Choroid plexus epithelial cell (primary cell): ENCODE data around the gene ORAI3.

Experiments
- DNase-seq: peaks from one replicate; pipeline ENCODE4 v3.0.0-alpha.2; 2010; ENCODE audit warnings: low read depth
- H3K4me3 ChIP-seq: 2 replicates; pipeline ENCODE4 v1.5.1; 2011; ENCODE audit warnings: low read depth, mild to moderate bottlenecking, control low read depth, low read length, moderate library complexity
- CTCF ChIP-seq: conservative IDR thresholded peaks from 2 replicates; pipeline ENCODE4 v1.5.1; 2011; ENCODE audit warnings: low read depth, mild to moderate bottlenecking, control low read depth, inconsistent platforms, low read length, moderate library complexity

ORAI3 gene

GRCh38 chr16:30992931-30993816 is 44.3 kb downstream of the ORAI3 start:
- no peak for TF ChIP-seq CTCF
- no peak overlapping the region for H3K4me3 ChIP-seq
- no peak for DNase-seq

- TF ChIP-seq CTCF, result no peak
- DNase-seq, result no peak
- H3K4me3 ChIP-seq, result no peak overlapping the region
These were observed 47.1 kb downstream of the ORAI3 start for GRCh38 chr16:30995927-30996323.

- no peak for DNase-seq
- H3K4me3 ChIP-seq, result peak overlapping the region; percentile 65
- TF ChIP-seq CTCF, result no peak
These were observed 47.6 kb downstream of the ORAI3 start for GRCh38 chr16:30996324-30996984.

- peak; percentile 78 for DNase-seq
- H3K4me3 ChIP-seq, result peak overlapping the region; percentile 65
- TF ChIP-seq CTCF, result no peak
These were observed 48.3 kb downstream of the ORAI3 start for GRCh38 chr16:30996985-30997724.

- peak overlapping the region; percentile 65 for H3K4me3 ChIP-seq
- peak; percentile 77 for DNase-seq
- no peak for TF ChIP-seq CTCF
These were observed 49.1 kb downstream of the ORAI3 start for GRCh38 chr16:30997725-30998711.
